GM15510 (cell line): ENCODE data around the gene GRHL1.

Source experiments
- POLR2A ChIP-seq: IDR thresholded peaks from 3 replicates; pipeline ENCODE4 v1.6.1; 2011; ENCODE audit warnings: borderline replicate concordance; ENCODE audit not compliant: insufficient read length; ENCODE audit errors: extremely low read depth

GRHL1 gene

DNA sequence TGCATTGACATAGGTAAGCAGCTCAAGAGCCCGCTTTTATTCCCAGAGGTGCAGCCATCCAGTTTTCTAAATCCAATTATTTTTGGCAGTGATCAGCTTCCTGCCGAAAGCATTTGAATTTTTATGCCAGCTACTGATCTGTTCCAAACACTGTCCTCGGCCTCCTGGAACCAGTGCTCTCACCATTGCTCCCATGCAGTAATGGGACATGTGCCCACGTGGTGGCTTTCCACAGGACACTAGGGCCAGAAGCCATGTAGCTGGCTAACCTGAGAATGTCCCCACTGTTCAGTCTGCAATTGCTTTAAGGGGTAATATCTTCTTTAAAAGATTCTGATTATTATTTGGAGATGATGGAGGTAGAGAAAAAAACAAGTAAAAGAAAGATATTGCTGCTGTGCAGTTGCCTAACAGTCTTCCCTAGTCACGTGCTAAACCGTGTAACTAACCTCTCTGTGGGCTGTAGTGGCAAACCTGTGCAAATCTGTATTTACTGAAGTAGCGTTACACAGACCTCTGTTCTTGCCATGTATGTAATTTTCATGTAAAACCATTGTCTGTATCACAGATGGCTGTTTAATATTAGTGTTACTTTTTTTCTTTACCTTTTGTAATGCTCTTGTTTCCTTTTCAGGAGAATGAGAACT is 13.0 kb downstream of the GRHL1 start:
- TF ChIP-seq POLR2A: no peak

DNA sequence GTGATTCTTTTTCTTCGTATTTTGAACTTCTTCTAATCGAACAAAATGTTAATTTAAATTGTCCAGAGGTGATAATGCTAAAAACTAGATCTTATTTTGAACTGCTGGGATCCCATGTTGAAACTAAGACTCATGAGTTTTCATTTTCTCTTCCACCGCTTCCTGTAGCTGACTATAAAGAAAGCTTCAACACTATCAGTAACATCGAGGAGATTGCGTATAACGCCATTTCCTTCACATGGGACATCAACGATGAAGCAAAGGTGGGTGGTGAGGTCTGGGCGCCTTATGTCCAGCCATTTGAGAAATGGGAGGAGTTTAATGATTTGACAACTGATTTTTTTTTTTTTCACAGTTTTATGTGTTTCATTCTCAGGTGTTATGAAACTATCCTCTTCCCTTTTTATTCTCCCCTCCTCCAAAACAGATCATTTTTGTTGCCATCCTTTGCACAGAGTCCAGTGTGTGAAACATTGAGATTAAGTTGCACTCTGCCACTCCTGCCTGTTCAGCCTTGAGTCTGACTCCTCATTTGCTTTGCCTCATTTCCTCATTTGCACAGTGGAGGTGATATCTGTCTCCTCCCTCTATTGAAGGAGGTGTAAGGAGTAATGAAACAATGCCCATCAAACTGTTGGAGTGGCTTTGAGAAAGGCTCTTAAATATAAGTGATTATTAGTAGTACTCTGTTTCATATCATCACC is 13.8 kb downstream of the GRHL1 start:
- TF ChIP-seq POLR2A: no peak

DNA sequence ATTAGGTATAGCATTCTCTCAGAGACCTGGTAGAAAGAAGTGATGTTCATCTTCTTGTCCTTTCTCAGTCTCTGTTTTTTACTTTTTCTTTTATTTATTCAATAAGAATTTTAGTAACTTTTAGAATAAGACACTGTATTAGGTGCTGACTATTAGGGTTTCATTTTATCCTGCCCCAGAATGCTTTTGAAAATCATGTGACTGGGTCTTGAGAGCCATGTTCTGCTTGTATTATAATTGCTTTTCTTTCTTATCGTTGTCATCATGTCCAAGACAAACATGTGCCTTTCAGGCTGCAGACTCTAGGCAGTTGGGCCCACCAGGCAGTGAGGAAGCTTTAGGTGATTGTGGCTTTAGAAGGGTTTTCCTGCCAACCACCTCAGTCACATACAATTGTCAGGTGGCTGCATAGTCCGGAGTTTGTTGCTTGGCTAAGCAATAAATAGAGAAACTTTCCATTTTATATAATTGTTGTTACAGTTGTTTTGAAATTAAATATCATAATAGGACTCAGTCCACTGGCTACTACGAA is 15.1 kb downstream of the GRHL1 start:
- TF ChIP-seq POLR2A: no peak

DNA sequence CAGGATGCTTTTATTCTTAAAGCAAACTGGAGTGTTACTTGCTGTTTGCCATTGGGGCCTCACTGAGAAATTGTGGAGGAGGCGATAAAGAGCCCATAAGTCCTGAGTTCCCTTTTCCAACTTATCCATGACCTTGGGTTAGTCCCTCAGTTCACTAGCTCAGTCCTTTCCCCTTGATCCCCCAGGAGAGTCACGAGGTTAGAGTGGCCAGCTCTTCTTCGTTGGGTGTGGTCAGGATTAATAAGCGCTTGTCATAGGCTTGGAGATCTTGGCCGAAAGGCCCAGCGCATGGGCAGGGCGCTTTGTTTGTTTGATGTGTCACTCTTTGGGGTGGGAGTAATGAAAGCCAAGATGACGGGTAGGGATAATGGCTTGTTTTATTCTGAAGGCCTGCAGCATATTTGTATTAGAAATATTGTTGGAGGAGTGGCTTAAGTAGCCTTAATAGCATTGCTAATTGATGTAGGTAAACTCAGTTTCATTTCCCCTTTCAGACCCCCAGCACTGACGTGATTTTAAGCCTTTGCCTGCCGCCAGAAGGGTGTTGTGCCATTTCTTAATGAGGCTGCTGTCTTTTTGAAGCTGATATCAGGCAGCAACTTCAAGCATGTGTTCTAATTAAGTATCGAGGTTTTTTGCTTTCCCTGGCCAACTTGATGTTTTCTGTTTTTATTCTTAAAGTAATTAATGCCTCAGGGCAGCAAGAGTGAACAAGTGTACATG is 15.7 kb downstream of the GRHL1 start:
- no peak for TF ChIP-seq POLR2A

DNA sequence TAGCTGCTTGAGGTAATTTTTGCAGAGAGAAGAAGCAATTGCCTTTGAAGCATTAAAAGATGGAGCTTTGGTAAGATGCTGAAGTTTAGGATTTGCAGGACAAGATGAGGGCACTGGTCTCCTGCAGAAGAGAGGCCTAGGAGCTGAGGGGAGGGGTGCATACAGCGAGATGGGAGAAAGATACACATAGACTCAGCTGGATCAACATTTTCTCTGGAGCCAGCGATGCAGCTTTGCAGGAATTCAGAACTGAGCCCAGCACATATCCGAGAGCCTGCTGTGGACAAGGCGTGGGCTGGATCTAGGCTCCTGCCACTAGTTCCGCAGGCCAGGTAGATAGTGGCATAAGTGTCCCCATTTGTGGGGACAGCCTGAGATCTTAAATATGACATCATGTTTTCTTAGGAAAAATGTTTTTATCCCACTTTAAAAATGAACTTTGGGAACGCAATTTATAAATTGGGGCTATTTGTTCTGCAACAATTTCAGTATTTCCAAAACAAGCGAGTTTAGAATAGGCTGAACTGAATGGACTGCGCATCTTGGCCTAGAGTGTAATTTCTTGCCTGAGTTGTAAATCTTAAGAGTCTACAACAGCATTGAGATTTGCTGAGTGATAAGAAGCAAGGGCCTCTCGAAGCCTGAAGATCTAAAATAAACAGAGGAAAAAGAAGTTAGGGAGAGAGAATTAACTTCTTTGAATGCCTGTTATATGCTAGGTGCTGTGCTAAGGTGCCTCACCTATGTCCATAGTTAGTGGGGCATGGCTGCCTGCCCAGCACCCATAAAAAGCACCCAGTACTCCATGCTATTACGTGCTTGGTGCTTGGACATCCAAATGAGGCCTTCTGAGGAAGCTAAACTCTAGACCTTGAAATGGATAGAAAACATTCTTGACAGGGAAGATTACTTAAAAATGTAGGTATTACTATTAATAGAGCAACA is 17.3 kb downstream of the GRHL1 start:
- TF ChIP-seq POLR2A: no peak

DNA sequence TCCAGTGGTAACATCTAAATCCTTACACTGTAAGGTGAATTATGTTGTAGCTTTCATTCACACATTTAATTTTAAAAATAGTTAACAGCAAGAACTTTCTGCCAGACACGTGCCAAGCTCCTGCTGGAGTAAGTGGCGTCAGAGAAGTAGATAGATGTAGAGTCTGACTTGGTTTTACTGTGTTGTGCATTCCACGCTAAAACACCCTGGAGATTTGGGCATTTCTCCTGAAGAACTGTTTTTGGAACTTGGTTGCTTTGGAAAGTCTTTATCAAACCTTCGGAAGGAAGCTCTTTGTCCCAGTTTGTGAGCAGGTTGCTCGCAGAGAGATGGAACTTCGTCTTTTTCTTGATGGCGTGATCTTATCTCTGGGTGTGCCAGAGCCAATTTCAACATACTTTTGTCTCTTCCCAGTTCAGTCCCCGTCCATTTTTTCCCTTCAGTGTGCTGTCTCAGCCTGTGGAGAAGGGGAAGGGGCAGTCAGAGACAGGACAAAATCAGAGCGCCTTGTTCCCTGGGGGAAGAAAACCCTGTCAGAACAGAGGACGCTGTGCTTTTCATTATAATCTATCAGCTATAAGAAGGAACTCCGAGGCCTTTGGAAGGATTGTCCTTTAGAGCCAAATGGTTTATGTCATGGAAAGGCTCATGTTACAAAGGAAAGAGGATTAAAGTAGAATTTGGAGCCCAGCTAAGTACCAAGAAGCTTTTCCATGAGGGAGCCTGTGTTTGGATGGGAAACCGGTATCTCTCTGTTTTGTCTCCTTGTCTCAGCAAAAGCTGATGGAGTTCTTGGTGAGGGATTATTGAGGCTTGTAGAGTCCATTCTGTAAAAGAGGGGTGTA is 18.9 kb downstream of the GRHL1 start:
- no peak for TF ChIP-seq POLR2A

DNA sequence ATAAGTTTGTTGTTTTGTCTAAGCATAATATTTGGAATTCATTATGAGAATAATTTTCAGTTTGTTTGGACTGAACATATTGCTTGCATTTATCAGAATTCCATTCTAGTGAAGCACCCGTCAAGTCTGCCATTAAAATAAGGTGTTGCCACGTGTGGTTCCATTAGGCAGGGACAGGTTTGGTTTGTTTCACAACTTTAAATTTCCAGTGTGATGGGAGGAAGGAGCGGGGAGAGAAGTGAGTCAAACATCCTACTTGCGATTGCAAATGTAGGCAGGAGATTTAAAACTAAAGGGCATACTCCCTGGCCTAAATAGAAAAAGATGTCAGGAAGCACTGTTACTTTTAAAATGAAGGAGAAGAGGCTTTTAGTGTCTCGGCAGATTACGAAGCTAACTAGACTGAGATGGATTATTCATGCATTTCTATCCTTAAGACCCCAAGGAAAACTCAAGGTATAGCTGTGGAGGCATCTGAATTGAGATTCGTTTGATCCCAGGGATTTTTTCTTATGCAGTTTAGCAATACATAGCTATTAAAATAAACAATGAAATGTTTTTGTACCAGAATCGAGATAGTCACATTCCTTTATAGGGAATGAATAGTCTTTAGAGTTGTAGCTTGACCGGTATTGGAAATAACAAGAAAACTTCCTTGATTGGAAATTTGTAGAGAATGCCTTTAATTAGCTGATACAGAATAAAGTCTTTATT is 19.8 kb downstream of the GRHL1 start:
- TF ChIP-seq POLR2A: no peak

DNA sequence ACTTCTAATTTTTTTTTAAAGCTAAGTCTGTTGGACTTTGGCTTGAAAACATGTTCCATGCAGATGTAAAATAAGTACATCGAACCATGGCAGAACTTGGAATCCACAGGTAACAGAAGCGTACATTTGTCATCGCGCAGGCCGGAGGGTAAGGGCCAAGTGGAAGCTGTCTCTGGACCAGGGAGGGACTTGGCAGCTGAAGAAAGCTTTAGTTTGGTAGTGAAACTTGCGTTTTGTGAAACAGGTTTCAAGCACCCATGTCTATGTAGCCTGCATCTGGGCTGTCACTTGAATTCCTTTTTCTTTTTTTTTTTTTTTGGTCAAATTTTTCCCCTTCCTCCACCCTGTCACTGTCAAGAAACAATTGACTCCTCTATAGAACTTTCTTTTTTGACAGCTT is 20.4 kb downstream of the GRHL1 start:
- TF ChIP-seq POLR2A: no peak

DNA sequence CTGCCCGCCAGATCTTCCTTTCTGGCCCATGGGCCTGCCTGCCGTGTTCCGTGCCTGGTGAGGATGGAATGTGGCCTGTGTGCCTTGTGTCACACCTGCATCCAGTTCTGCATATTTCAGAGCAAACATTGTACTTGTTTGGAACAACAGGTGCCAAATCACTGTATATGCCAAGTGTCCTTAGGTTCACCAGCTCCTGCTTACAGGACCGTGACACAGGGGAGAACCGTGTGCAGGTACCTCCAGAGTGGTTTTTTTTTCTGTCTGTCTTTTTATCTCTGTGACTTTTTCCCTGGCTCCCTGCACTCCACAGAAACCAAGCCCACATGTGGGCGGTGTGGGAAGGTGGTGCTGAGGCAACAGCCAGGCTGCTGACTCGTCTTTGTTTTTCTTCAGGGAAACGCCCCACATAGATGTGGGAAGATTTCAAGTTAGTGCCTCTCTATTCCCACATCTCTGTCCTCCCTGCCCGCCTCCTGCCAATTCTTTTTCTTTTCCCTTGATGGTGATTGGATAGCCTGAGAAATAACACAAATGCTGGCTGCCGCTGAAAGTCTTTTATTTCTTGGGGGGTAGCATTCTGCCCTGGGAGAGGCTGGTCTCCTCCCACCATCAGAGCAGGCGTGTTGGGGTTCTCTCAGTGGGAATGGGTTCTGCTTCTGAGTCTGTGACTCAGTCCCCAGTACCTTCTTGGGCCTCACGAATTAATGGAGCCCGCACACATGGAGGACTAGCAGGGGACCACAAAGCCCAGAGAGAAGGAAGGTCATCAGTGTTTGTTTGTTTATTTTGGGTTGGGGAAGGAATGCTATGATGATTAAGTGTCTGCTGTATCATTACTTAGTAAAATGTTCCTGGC is 21.4 kb downstream of the GRHL1 start:
- no peak for TF ChIP-seq POLR2A

DNA sequence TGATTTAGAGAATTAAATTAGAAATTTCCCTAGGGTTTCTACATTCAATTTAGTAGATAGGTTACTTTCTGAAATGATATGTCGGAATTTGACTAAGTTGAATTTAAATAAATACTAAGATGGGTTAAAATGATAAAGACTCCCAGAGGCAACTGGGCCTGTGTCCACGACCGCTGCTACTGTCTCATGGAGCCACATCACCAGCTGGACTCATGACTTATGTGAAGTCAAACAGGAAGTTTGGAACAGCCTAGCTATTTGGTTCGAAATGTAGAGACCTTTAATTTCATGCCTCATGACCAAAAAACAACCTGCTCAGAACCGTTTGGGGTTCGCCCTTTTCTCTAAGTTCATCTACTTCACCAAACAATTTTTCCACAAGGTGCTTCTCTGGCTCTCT is 22.2 kb downstream of the GRHL1 start:
- no peak for TF ChIP-seq POLR2A

DNA sequence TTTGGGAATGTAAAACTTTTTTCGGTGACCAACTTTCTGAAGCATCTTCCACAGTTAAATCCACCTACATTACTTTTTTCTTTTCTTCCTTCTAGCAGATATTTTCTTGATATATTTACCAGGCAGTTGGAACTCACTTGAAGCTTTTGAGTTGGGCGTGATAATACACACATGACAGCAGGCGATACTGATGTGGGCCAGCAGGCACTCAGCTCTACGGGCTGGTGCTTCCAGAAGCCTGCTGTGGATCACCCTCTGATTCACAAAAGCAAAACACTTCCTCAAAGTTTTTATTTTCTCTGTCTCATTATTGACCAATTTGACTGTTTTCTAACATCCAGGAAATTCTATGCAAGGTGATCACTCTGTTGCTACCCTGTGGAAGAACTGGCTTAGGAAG is 22.9 kb downstream of the GRHL1 start:
- TF ChIP-seq POLR2A: no peak

DNA sequence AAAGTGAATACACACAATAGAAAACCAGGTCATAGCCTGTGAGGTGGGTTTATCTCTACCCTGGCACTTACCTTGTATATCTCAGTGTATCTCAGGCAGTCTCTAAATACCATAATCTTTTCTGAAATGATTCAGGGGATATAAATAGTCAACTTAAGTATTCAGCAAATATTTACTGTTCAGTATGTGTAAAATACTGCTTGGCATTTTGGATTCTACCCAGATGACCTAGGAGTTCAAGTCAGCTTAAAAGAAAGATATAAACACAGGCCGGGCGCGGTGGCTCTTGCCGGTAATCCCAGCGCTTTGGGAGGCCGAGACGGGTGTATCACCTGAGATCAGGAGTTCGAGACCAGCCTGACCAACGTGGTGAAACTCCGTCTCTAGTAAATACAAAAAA is 23.8 kb downstream of the GRHL1 start:
- TF ChIP-seq POLR2A: no peak
